K562 (cell line): Measurements from ENCODE around the gene ST6GALNAC6. TPM values are rescaled to one million over a fixed set of nuclear protein-coding genes. Genes with fewer than 3 reads are reported as not detected.

ENCODE experiments used
- ATAC-seq: fragments of 200-7000 bp; cut with Tn5 transposase; 3 replicates; pipeline ENCODE4 v1.9.1; 2020; ENCODE audit warnings: moderate library complexity
- BruUV-seq: library from RNA; stranded (reverse); fragments of 400-500 nt; replicated peaks from 2 replicates; lab custom pipeline; 2021; lab: Mats Ljungman, UMichigan
- CTCF ChIA-PET: fragments of 300-600 bp; formaldehyde crosslinking; extraction: SDS; loops from one replicate; lab custom pipeline; 2021; ENCODE audit warnings: low intra/inter-chr PET ratio; lab: Yijun Ruan, JAX
- POLR2A ChIA-PET: fragments of 300-600, 350-650 bp; sonication (Branson Sonifier 250); formaldehyde crosslinking; extraction: SDS; loops from one replicate; lab custom pipeline; 2021; ENCODE audit warnings: antibody characterized with exemption, inconsistent platforms; lab: Yijun Ruan, JAX
- DNase-seq, 4 experiments: peaks; one replicate each; pipeline versions ENCODE4 v3.0.0 to v3.0.0-alpha.2; 2011 to 2018; ENCODE audit warnings: low spot score in 3 of 4, mixed read lengths in 3 of 4; ENCODE audit errors: extremely low read depth in 1 of 4
- FAIRE-seq: peaks from 2 replicates; lab custom pipeline; 2011; peaks lifted over from hg19 to GRCh38; lab: Jason Lieb, UNC
- H2AFZ ChIP-seq: 2 replicates; pipeline ENCODE4 v1.6.0; 2011; ENCODE audit warnings: low read depth, low read length, control low read depth, inconsistent platforms
- H3K27ac ChIP-seq: fragments of 200-600 bp; 3 replicates; pipeline ENCODE4 v1.8.0; 2011; ENCODE audit warnings: low read depth, mild to moderate bottlenecking, control low read depth, inconsistent platforms, low read length, moderate library complexity, mixed read lengths; ENCODE audit errors: extremely low read depth
- H3K27me3 ChIP-seq, 2 experiments: fragments of 300-600 bp in 1 of 2; 2 replicates in 1 of 2; 3 replicates in 1 of 2; pipeline versions ENCODE4 v1.6.0 to v1.8.0; 2011; ENCODE audit warnings: inconsistent platforms in 2 of 2, low read length in 2 of 2, mild to moderate bottlenecking in 1 of 2, mixed read lengths in 1 of 2, moderate library complexity in 1 of 2; ENCODE audit not compliant: control insufficient read depth in 2 of 2, insufficient read depth in 2 of 2
- H3K36me3 ChIP-seq: fragments of 300-600 bp; 3 replicates; pipeline ENCODE4 v1.8.0; 2011; ENCODE audit warnings: mild to moderate bottlenecking, low read length, inconsistent platforms; ENCODE audit not compliant: control insufficient read depth, insufficient read depth
- H3K4me1 ChIP-seq, 2 experiments: fragments of 200-600 bp in 1 of 2; replicated peaks in 1 of 2; 2 replicates in 1 of 2; 3 replicates in 1 of 2; pipeline versions ENCODE4 v1.5.1 to v1.8.0; 2011; ENCODE audit warnings: inconsistent platforms in 2 of 2, low read length in 2 of 2, mild to moderate bottlenecking in 1 of 2, mixed read lengths in 1 of 2, moderate library complexity in 1 of 2; ENCODE audit not compliant: control insufficient read depth in 2 of 2, insufficient read depth in 2 of 2
- H3K4me2 ChIP-seq: 2 replicates; pipeline ENCODE4 v1.6.1; 2011; ENCODE audit warnings: low read length, control low read depth, inconsistent platforms, mixed read lengths; ENCODE audit not compliant: insufficient read depth
- H3K4me3 ChIP-seq: fragments of 200-600 bp; sonication (generic), shearing (Covaris generic); 2 replicates; pipeline ENCODE4 v1.5.1; 2016; ENCODE audit warnings: control low read depth, inconsistent platforms
- H3K79me2 ChIP-seq: fragments of 200-600 bp; 3 replicates; pipeline ENCODE4 v1.8.0; 2011; ENCODE audit warnings: low read length, inconsistent platforms; ENCODE audit not compliant: control insufficient read depth, insufficient read depth
- H3K9ac ChIP-seq, 2 experiments: 2 replicates each; pipeline versions ENCODE4 v1.6.0 to v1.6.1; 2011; ENCODE audit warnings: low read depth in 2 of 2, low read length in 2 of 2, control low read depth in 1 of 2, inconsistent platforms in 1 of 2, mild to moderate bottlenecking in 1 of 2, mixed read lengths in 1 of 2; ENCODE audit not compliant: insufficient read depth in 1 of 2
- H3K9me1 ChIP-seq: one replicate; pipeline ENCODE4 v1.6.0; 2011; ENCODE audit warnings: inconsistent platforms, mild to moderate bottlenecking, low read length, moderate library complexity; ENCODE audit not compliant: control insufficient read depth, insufficient read depth
- H3K9me3 ChIP-seq: replicated peaks from 2 replicates; pipeline ENCODE4 v1.5.1; 2011; ENCODE audit warnings: low read depth, low read length, inconsistent platforms; ENCODE audit not compliant: control insufficient read depth, insufficient read depth
- H4K20me1 ChIP-seq: replicated peaks from 2 replicates; pipeline ENCODE4 v1.6.1; 2011; ENCODE audit warnings: low read length, inconsistent platforms, mixed read lengths; ENCODE audit not compliant: control insufficient read depth, insufficient read depth
- BHLHE40 ChIP-seq: IDR thresholded peaks from 2 replicates; pipeline ENCODE4 v1.6.1; 2011; ENCODE audit warnings: low read length, improper control_type of control experiment
- CTCF ChIP-seq, 3 experiments: IDR thresholded peaks in 2 of 3; conservative IDR thresholded peaks in 1 of 3; 2 replicates each; pipeline ENCODE4 v1.5.1; 2011 to 2012; ENCODE audit warnings: low read length in 3 of 3, mild to moderate bottlenecking in 3 of 3, control low read depth in 2 of 3, improper control_type of control experiment in 1 of 3, inconsistent platforms in 1 of 3, low read depth in 1 of 3, mixed read lengths in 1 of 3, moderate library complexity in 1 of 3; ENCODE audit not compliant: insufficient read depth in 2 of 3
- MTA1 ChIP-seq: fragments of 450-650 bp; IDR thresholded peaks from 2 replicates; pipeline ENCODE4 v1.6.1; 2017; ENCODE audit warnings: borderline replicate concordance
- NR3C1 ChIP-seq: sonication (generic); formaldehyde crosslinking; IDR thresholded peaks from 2 replicates; pipeline ENCODE4 v1.8.1; 2022; ENCODE audit warnings: missing genetic modification reagents
- TAL1 ChIP-seq: fragments of 450-650 bp; IDR thresholded peaks from 2 replicates; pipeline ENCODE4 v1.6.1; 2016; ENCODE audit warnings: mild to moderate bottlenecking
- ZNF561 ChIP-seq: fragments of 450-650 bp; formaldehyde crosslinking; conservative IDR thresholded peaks from 2 replicates; pipeline ENCODE4 v1.4.0; 2020; ENCODE audit warnings: mild to moderate bottlenecking, moderate library complexity
- WGBS: fragments of 100-300 bp; shearing (Covaris generic); methylation state at CpG from one replicate; pipeline ENCODE4 v1.1.6; 2016; ENCODE audit warnings: low coverage, mixed read lengths; ENCODE audit not compliant: insufficient coverage; ENCODE audit errors: missing lambda C conversion rate; 5-methylcytosine and 5-hydroxymethylcytosine counted together
- in situ Hi-C: fragments of 300-500 bp; cut with MboI; formaldehyde crosslinking; loops from 4 replicates; pipeline ENCODE4 v1.15.0; 2018; ENCODE audit warnings: inconsistent platforms, mixed read lengths
- intact Hi-C: fragments of 100-400 bp; cut with micrococcal nuclease; formaldehyde crosslinking; loops from 2 replicates; pipeline ENCODE4 v1.14.2; 2022
- polyA plus RNA-seq, 8 experiments: library from polyadenylated mRNA; depleted of rRNA in 4 of 8; stranded (reverse) in 5 of 8; unstranded in 3 of 8; fragments of >200 nt; fragmentation: Nextera tagmentation in 2 of 8; fragmentation: Illumina TruSeq in 1 of 8; extraction: Ambion mirVana in 2 of 8; extraction: Trizol in 1 of 8; gene quantifications; 2 replicates each; pipeline versions ENCODE4 v1.2.1 to v1.2.3, GENCODE V29; 2011 to 2014; ENCODE audit warnings: inconsistent platforms in 1 of 8, missing spikeins in 1 of 8
- total RNA-seq, 7 experiments: library from RNA; depleted of rRNA in 6 of 7; stranded (reverse); fragments of >200 nt in 6 of 7; fragmentation: Illumina TruSeq in 2 of 7; extraction: Trizol in 2 of 7; gene quantifications; 2 replicates each; pipeline versions ENCODE4 v1.2.1 to v1.2.3, GENCODE V29; 2011 to 2021; ENCODE audit warnings: low replicate concordance in 1 of 7
- TF ChIP-seq, protein P1 (sequence below), 2 experiments: fragments of 450-650 bp; formaldehyde crosslinking in 1 of 2; IDR thresholded peaks; 2 replicates each; pipeline versions ENCODE4 v1.4.0 to v1.6.1; 2014 to 2020; ENCODE audit warnings: mild to moderate bottlenecking in 2 of 2, borderline replicate concordance in 1 of 2, low read depth in 1 of 2
- TF ChIP-seq, protein P2 (sequence below): sonication (generic); formaldehyde crosslinking; IDR thresholded peaks from 2 replicates; pipeline ENCODE4 v1.5.0; 2020; ENCODE audit warnings: missing genetic modification reagents

ST6GALNAC6 gene
- total and polyA plus RNA-seq, 9 of the 15 experiments (the other 6 are each of a cell fraction or from before 2014, with no cell fraction given) = 0.13 to 23.0 (median 14.5) TPM

DNA sequence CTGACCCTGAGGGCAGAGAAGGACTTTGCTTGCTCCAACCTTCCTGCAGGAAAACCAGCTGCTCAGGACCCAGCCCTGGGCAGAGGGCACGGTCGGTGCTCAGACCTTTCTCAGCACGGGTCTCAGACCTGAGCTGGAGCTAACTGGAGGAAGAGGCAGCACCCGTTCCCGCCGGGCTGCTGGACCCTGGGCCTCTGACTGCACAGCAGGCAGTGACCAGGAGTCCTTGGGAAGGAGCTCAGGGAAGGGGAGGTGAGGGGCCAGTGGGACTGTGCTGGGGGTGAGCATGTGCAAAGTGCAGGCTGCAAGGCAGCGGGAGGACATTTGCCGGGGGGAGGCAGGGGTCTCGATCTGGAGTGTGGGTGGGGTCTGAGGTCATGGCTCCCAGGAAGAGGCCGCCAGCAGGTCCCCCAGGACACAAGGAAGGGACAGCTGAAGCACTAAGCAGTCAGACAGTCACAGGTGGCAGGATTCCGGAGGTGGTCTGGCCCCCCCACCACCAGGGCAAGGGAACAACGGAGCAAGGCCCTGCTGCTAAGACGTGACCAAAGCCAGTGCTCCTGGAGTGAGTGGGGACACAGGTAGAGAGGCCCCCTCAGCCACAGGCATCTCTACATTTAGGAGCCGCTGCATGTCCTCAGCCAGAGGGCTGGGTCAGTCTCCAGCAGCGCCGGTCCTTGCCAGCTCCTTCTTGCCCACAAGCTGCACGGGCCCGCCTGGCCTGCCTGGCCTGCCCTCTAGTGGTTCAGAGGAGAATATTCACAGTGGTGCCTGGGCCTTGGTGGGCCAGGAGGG, 43.0 kb upstream of the ST6GALNAC6 start:
- no peaks in the 10 kb centered on the region for H3K27me3 ChIP-seq
- DNase-seq (peak; percentile 67 to 78 (median 68)), ATAC-seq (peak; percentile 68), FAIRE-seq (peak; percentile 32)
- no peak overlapping the region for H3K27ac ChIP-seq
- in situ Hi-C loops (no loop called here), intact Hi-C loops (loop anchor here (1.0 kb wide), 2 partner anchors 93 to 175 kb away; no protein-coding TSS in a partner anchor)
- 0 out of 2 replicates have a peak overlapping the region, but pooled peaks have one; percentile 30 for H2AFZ ChIP-seq
- peak overlapping the region in 1 of 2 experiments; percentile 85; a peak in 3 of 4 replicates for H3K9ac ChIP-seq
- WGBS = 57% methylated on average over 14 of the region's 18 CpGs
- H3K9me1 ChIP-seq = peaks cover 6% of the 10 kb centered on the region
- H3K4me1 ChIP-seq = peaks cover 46 to 74% of the 10 kb centered on the region in 2 experiments
- 0 out of 2 replicates have a peak, but pooled peaks cover 6% of the 10 kb centered on the region for H4K20me1 ChIP-seq
- H3K4me3 ChIP-seq = no peak overlapping the region
- POLR2A ChIA-PET = interaction anchor here (0.6 to 2.1 kb wide), 6 partner anchors 10 to 195 kb away, joined by 3 to 10 read pairs (median 4); partner anchors contain the start of gene NAIF1
- BruUV-seq = no TSS peak
- CTCF ChIA-PET = interaction anchor here (0.6 to 3.9 kb wide), 3 partner anchors 93 to 180 kb away, joined by 3 to 57 read pairs (median 36); no protein-coding TSS in a partner anchor
- no peak overlapping the region for H3K4me2 ChIP-seq
- no peaks in the 10 kb centered on the region for H3K9me3 ChIP-seq
- peaks cover 7% of the 10 kb centered on the region for H3K79me2 ChIP-seq
- peaks cover 26% of the 10 kb centered on the region; the same call in 2 of the 3 replicates for H3K36me3 ChIP-seq
- TF ChIP-seq MTA1 (0 out of 2 replicates have a peak, but pooled peaks have one; percentile 37), ZNF561 (no peak), BHLHE40 (peak; percentile 72; the same call in 1 of the 2 replicates), NR3C1 (0 out of 2 replicates have a peak, but pooled peaks have one; percentile 19), CTCF (IDR thresholded peaks at IDR 0.05 in 2 of 3, conservative IDR thresholded peaks at IDR 0.05 in 1 of 3; ENCODE audit: insufficient read depth in 2 of 3, low read depth in 1 of 3, low read length in 3 of 3) (peak; percentile 79 to 95 (median 87)), TAL1 (no peak)
- TF ChIP-seq, protein P1, sequence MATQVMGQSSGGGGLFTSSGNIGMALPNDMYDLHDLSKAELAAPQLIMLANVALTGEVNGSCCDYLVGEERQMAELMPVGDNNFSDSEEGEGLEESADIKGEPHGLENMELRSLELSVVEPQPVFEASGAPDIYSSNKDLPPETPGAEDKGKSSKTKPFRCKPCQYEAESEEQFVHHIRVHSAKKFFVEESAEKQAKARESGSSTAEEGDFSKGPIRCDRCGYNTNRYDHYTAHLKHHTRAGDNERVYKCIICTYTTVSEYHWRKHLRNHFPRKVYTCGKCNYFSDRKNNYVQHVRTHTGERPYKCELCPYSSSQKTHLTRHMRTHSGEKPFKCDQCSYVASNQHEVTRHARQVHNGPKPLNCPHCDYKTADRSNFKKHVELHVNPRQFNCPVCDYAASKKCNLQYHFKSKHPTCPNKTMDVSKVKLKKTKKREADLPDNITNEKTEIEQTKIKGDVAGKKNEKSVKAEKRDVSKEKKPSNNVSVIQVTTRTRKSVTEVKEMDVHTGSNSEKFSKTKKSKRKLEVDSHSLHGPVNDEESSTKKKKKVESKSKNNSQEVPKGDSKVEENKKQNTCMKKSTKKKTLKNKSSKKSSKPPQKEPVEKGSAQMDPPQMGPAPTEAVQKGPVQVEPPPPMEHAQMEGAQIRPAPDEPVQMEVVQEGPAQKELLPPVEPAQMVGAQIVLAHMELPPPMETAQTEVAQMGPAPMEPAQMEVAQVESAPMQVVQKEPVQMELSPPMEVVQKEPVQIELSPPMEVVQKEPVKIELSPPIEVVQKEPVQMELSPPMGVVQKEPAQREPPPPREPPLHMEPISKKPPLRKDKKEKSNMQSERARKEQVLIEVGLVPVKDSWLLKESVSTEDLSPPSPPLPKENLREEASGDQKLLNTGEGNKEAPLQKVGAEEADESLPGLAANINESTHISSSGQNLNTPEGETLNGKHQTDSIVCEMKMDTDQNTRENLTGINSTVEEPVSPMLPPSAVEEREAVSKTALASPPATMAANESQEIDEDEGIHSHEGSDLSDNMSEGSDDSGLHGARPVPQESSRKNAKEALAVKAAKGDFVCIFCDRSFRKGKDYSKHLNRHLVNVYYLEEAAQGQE (IDR thresholded peaks at IDR 0.05; ENCODE audit: borderline replicate concordance) = peak; percentile 50
- TF ChIP-seq, protein P1 (CRISPR knock-in tag; IDR thresholded peaks at IDR 0.05; ENCODE audit: low read depth) = no peak
- TF ChIP-seq, protein P2, sequence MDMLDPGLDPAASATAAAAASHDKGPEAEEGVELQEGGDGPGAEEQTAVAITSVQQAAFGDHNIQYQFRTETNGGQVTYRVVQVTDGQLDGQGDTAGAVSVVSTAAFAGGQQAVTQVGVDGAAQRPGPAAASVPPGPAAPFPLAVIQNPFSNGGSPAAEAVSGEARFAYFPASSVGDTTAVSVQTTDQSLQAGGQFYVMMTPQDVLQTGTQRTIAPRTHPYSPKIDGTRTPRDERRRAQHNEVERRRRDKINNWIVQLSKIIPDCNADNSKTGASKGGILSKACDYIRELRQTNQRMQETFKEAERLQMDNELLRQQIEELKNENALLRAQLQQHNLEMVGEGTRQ (CRISPR knock-in tag) = 0 out of 2 replicates have a peak, but pooled peaks have one; percentile 11
